ENCODE measurements around the gene CNTNAP2. TPM values are rescaled to one million over a fixed set of nuclear protein-coding genes. Genes with fewer than 3 reads are reported as not detected.

Gene CNTNAP2
- total RNA-seq, 1 experiment from 2014 or later = 0.03 TPM

DNA sequence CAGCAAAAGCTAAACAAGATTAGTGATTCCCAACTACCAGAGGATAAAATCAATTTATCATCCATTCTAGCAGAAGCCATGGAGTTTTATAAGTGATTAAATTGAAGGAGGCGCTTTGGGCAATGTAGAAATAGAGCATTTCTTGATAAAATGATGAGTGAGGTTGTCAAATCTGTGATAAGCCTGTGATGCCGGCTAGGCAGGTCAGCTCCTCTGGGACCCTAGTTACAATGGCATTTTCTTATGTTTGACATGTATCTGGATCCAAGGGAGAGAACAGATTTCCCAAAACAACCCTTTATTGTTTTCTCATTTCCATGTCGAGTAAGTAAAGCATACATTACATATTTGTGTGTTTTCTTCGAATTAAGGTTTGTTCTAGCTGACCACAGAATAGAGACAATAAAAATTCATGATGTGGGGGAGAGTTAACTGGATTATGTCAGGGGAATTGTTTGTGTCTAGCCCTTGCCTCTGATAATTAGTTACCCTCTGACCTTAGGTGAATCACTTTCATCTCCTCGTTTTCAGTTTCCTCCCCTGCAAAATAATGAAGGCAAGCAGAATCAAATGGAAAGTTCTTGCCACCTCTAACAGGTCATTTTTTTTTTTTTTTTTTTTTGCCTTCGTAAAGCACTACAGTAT is 378.5 kb downstream of the CNTNAP2 start:
- TF ChIP-seq, protein P1, sequence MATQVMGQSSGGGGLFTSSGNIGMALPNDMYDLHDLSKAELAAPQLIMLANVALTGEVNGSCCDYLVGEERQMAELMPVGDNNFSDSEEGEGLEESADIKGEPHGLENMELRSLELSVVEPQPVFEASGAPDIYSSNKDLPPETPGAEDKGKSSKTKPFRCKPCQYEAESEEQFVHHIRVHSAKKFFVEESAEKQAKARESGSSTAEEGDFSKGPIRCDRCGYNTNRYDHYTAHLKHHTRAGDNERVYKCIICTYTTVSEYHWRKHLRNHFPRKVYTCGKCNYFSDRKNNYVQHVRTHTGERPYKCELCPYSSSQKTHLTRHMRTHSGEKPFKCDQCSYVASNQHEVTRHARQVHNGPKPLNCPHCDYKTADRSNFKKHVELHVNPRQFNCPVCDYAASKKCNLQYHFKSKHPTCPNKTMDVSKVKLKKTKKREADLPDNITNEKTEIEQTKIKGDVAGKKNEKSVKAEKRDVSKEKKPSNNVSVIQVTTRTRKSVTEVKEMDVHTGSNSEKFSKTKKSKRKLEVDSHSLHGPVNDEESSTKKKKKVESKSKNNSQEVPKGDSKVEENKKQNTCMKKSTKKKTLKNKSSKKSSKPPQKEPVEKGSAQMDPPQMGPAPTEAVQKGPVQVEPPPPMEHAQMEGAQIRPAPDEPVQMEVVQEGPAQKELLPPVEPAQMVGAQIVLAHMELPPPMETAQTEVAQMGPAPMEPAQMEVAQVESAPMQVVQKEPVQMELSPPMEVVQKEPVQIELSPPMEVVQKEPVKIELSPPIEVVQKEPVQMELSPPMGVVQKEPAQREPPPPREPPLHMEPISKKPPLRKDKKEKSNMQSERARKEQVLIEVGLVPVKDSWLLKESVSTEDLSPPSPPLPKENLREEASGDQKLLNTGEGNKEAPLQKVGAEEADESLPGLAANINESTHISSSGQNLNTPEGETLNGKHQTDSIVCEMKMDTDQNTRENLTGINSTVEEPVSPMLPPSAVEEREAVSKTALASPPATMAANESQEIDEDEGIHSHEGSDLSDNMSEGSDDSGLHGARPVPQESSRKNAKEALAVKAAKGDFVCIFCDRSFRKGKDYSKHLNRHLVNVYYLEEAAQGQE (IDR thresholded peaks at IDR 0.05; ENCODE audit: insufficient read depth in 1 of 2, low read depth in 2 of 2, low read length in 1 of 2) = no peak
- TF ChIP-seq SIN3A (IDR thresholded peaks at IDR 0.05; ENCODE audit: borderline replicate concordance, insufficient read depth, low read depth, low read length) (no peak), POLR2AphosphoS5 (IDR thresholded peaks at IDR 0.05; ENCODE audit: low read depth, low read length) (no peak)
- TF ChIP-seq, protein P2, sequence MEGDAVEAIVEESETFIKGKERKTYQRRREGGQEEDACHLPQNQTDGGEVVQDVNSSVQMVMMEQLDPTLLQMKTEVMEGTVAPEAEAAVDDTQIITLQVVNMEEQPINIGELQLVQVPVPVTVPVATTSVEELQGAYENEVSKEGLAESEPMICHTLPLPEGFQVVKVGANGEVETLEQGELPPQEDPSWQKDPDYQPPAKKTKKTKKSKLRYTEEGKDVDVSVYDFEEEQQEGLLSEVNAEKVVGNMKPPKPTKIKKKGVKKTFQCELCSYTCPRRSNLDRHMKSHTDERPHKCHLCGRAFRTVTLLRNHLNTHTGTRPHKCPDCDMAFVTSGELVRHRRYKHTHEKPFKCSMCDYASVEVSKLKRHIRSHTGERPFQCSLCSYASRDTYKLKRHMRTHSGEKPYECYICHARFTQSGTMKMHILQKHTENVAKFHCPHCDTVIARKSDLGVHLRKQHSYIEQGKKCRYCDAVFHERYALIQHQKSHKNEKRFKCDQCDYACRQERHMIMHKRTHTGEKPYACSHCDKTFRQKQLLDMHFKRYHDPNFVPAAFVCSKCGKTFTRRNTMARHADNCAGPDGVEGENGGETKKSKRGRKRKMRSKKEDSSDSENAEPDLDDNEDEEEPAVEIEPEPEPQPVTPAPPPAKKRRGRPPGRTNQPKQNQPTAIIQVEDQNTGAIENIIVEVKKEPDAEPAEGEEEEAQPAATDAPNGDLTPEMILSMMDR (IDR thresholded peaks at IDR 0.05) = no peak
- intact Hi-C loops (cut with micrococcal nuclease; ENCODE audit: unreplicated experiment) (no loop called here), in situ Hi-C loops (cut with HindIII; ENCODE audit: low pct_unique_long_range_greater_than_20kb, low sequenced_read_pairs) (no loop called here)
- Histone ChIP-seq H3K27ac (ENCODE audit: low read length) (no peak overlapping the region), H3K27me3 (ENCODE audit: control insufficient read depth, insufficient read depth, low read length) (no peaks in the 10 kb centered on the region), H3K9me3 (ENCODE audit: control insufficient read depth, insufficient read depth, low read depth, low read length) (no peaks in the 10 kb centered on the region), H3K36me3 (ENCODE audit: control insufficient read depth, insufficient read depth, low read length) (no peaks in the 10 kb centered on the region), H3K4me3 (ENCODE audit: low read depth in 2 of 2, low read length in 2 of 2) (no peak overlapping the region), H3K4me1 (ENCODE audit: control insufficient read depth, insufficient read depth, low read length) (no peaks in the 10 kb centered on the region)
- ChIA-PET POLR2A (no interaction called here), CTCF (no interaction called here)
- DNase-seq (ENCODE audit: low read depth, low spot score) (no peak), ATAC-seq (no peak)
- no TSS peak for BruUV-seq (replicated peaks)

DNA sequence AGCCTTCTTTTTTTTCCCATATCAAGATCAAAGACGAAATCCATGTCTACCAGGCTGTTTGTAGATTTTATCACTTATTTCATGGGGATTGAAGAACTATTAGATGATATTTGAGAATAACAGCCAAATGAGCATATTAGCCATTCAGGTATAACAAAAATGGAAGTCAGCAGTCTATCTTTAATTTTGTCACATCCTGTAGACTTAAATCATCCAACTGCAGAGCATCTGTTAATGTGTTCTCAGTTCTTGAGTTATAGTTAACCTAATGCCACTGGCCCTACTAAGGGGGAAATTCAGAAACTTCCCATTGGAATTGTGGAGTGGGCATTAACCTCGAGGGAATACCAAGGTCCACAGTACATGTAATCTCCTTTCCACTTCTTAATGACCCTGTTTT is 380.1 kb downstream of the CNTNAP2 start:
- H3K36me3 ChIP-seq (ENCODE audit: control insufficient read depth, insufficient read depth, low read length) = no peaks in the 10 kb centered on the region
- ChIA-PET POLR2A (no interaction called here), CTCF (no interaction called here)
- no peak overlapping the region for H3K4me3 ChIP-seq (ENCODE audit: low read depth in 2 of 2, low read length in 2 of 2)
- TF ChIP-seq, protein P2 (IDR thresholded peaks at IDR 0.05) = no peak
- TF ChIP-seq TCF7L2 (IDR thresholded peaks at IDR 0.05; ENCODE audit: low read depth, low read length) = no peak
- TF ChIP-seq SIN3A (IDR thresholded peaks at IDR 0.05; ENCODE audit: borderline replicate concordance, insufficient read depth, low read depth, low read length) = no peak
- TF ChIP-seq POLR2AphosphoS5 (IDR thresholded peaks at IDR 0.05; ENCODE audit: low read depth, low read length) = no peak
- TF ChIP-seq, protein P1 (IDR thresholded peaks at IDR 0.05; ENCODE audit: insufficient read depth in 1 of 2, low read depth in 2 of 2, low read length in 1 of 2) = no peak
- H3K27me3 ChIP-seq (ENCODE audit: control insufficient read depth, insufficient read depth, low read length) = no peaks in the 10 kb centered on the region
- no peak for DNase-seq (ENCODE audit: low read depth, low spot score)
- intact Hi-C loops (cut with micrococcal nuclease; ENCODE audit: unreplicated experiment) = no loop called here
- H3K9me3 ChIP-seq (ENCODE audit: control insufficient read depth, insufficient read depth, low read depth, low read length) = no peaks in the 10 kb centered on the region
- no TSS peak for BruUV-seq (replicated peaks)
- in situ Hi-C loops (cut with HindIII; ENCODE audit: low pct_unique_long_range_greater_than_20kb, low sequenced_read_pairs) = no loop called here
- H3K4me1 ChIP-seq (ENCODE audit: control insufficient read depth, insufficient read depth, low read length) = no peaks in the 10 kb centered on the region
- no peak overlapping the region for H3K27ac ChIP-seq (ENCODE audit: low read length)
- ATAC-seq = no peak
